Coronary artery (tissue), 2 donors: Measurements from ENCODE around the gene APOA4.
A peak's percentile ranks its signal among the peaks of the same experiment; 100 is the strongest.

ENCODE experiments used
- DNase-seq: peaks from one replicate; pipeline ENCODE4 v3.0.0-alpha.2; 2017; ENCODE audit warnings: low spot score
- H3K27ac ChIP-seq, 2 donors: fragments of 200-600 bp; sonication (generic); one replicate each; pipeline ENCODE4 v1.5.1; 2016 to 2019
- H3K4me3 ChIP-seq: fragments of 200-600 bp; sonication (generic); 2 replicates; pipeline ENCODE4 v1.5.1; 2016; ENCODE audit warnings: mild to moderate bottlenecking, moderate library complexity
- CTCF ChIP-seq: fragments of 200-600 bp; sonication (generic); IDR thresholded peaks from one replicate; pipeline ENCODE4 v1.5.1; 2019; ENCODE audit warnings: antibody characterized with exemption

Gene APOA4

GRCh38 chr11:116823031-116823843 is at the start of gene APOA4:
Gene APOA4 (minus strand): TSS chr11:116823304. CDS start chr11:116823191, 113 bp downstream.
- no peak for TF ChIP-seq CTCF
- H3K4me3 ChIP-seq: no peak within 1 kb of the TSS
- no peak within 1 kb of the TSS for H3K27ac ChIP-seq
- no peak for DNase-seq

GRCh38 chr11:116871248-116871647 is 48.1 kb upstream of the APOA4 start:
- Histone ChIP-seq H3K4me3 (no peak overlapping the region), H3K27ac (peak overlapping the region in 1 of 2 donors; percentile 35)
- no peak for TF ChIP-seq CTCF
- no peak for DNase-seq

- Histone ChIP-seq H3K4me3 (no peak overlapping the region), H3K27ac (no peak overlapping the region)
- DNase-seq: no peak
- TF ChIP-seq CTCF: no peak
These were observed 47.0 kb upstream of the APOA4 start for GRCh38 chr11:116870054-116870453.

GRCh38 chr11:116869610-116870009 is 46.5 kb upstream of the APOA4 start:
- H3K4me3 ChIP-seq: no peak overlapping the region
- no peak for TF ChIP-seq CTCF
- DNase-seq: no peak
- H3K27ac ChIP-seq: no peak overlapping the region

- Histone ChIP-seq H3K27ac (no peak overlapping the region), H3K4me3 (no peak overlapping the region)
- no peak for DNase-seq
- no peak for TF ChIP-seq CTCF
These were observed 45.0 kb upstream of the APOA4 start for GRCh38 chr11:116868066-116868465.

- TF ChIP-seq CTCF: no peak
- no peak for DNase-seq
- no peak overlapping the region for H3K27ac ChIP-seq
- no peak overlapping the region for H3K4me3 ChIP-seq
These were observed 44.5 kb upstream of the APOA4 start for GRCh38 chr11:116867619-116868018.

- DNase-seq: no peak
- Histone ChIP-seq H3K27ac (no peak overlapping the region), H3K4me3 (no peak overlapping the region)
- TF ChIP-seq CTCF: no peak
These were observed 43.8 kb upstream of the APOA4 start for GRCh38 chr11:116866804-116867455.
